Muscle layer of colon (tissue), 2 donors: ENCODE data around the gene KRTAP3-2.
"Not testable (repeated sequence)": the region's sequence is repeated elsewhere in the genome, so short reads cannot be mapped to it uniquely, and the experiment has no call there.

ENCODE experiments used
- H3K27ac ChIP-seq: one replicate; pipeline ENCODE4 v1.7.0; 2013; ENCODE audit warnings: low read depth, mild to moderate bottlenecking, low read length, moderate library complexity
- H3K27me3 ChIP-seq, 2 donors: one replicate each; pipeline ENCODE4 v1.7.0; 2013; ENCODE audit warnings: low read length in 2 of 2, mild to moderate bottlenecking in 2 of 2; ENCODE audit not compliant: insufficient read depth in 2 of 2, control insufficient read depth in 1 of 2
- H3K36me3 ChIP-seq: one replicate; pipeline ENCODE4 v1.7.0; 2013; ENCODE audit warnings: mild to moderate bottlenecking, low read length; ENCODE audit not compliant: insufficient read depth
- H3K4me1 ChIP-seq: one replicate; pipeline ENCODE4 v1.7.0; 2013; ENCODE audit warnings: mild to moderate bottlenecking, low read length; ENCODE audit not compliant: insufficient read depth
- H3K4me3 ChIP-seq, 2 donors: one replicate each; pipeline ENCODE4 v1.7.0; 2013; ENCODE audit warnings: low read length in 2 of 2, low read depth in 1 of 2, mild to moderate bottlenecking in 1 of 2, moderate library complexity in 1 of 2
- H3K9ac ChIP-seq: one replicate; pipeline ENCODE4 v1.7.0; 2013; ENCODE audit warnings: low read length
- H3K9me3 ChIP-seq: one replicate; pipeline ENCODE4 v1.7.0; 2013; ENCODE audit warnings: mild to moderate bottlenecking, low read length
- donor health status: abdominal sarcoma.
- donor health status: Adenocarcinoma of cecum.

Gene KRTAP3-2

DNA sequence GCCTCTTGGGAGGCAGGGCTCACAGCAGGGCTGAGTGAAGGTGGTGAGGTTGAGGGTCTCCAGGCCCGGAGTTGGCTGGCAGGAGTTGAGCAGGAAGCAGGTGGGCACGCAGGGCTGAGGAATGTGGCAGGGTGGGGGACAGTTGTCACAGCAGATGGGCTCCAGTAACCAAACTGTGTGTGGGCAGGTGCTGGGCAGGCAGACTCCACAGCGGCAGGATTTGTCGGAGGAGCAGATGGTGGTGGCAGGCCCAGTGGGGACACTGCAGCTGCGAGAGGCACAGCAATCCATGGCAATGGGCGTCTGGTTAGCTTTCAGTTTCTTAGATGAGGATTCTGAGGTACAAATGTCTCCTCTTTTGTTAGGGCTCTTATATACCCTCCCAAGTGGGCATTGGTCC is at the start of gene KRTAP3-2:
TSS of gene KRTAP3-2 (minus strand) at position 344 of the 400 bp plus-strand sequence. CDS start at position 291, 53 bp downstream.
- not testable (repeated sequence) for H3K27me3 ChIP-seq, H3K9ac ChIP-seq, H3K36me3 ChIP-seq, H3K4me3 ChIP-seq, H3K9me3 ChIP-seq, H3K27ac ChIP-seq, H3K4me1 ChIP-seq

DNA sequence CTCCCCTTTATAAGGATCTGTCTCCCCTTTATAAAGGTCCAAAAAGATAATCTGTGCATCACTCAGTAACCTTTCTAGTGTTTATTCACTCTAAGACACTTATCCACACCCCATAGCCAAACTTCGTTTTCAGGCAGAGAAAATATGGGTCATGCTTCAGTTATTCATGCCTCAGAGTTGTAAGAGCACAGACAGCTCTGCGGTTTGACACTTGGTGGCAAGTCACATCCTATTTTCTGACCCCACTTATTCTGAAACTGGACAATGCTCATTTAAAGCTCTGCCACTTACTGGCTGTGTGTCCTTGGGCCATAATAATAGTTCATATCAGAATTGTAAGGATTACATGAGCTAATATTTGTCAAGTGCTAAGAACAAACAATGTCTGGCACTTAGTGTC is 49.4 kb upstream of the KRTAP3-2 start:
- no peak overlapping the region for H3K4me3 ChIP-seq
- no peaks in the 10 kb centered on the region for H3K4me1 ChIP-seq
- no peak overlapping the region for H3K27ac ChIP-seq
- H3K9ac ChIP-seq, result no peak overlapping the region
- H3K27me3 ChIP-seq, result no peaks in the 10 kb centered on the region
- H3K36me3 ChIP-seq, result no peaks in the 10 kb centered on the region
- H3K9me3 ChIP-seq, result no peaks in the 10 kb centered on the region

DNA sequence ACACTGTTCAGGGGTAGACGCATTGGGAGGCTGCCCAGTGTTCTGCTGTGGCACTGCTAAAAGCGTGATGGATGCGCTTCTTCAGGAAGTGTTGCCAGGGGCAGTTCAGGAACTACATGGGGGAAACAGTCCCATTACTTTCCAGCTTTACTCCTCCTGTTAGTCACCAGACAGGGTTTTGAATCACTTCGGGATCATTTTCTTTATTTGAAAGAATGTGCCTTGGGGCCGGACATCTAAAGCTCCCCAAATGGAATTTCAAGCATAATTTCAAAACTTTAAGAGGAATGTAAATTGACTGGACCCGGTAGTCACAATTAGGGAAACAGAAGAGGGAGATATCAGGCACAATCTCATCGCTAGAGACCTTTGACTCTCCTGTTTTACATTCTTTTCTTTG is 48.7 kb upstream of the KRTAP3-2 start:
- Histone ChIP-seq H3K4me3 (no peak overlapping the region), H3K4me1 (no peaks in the 10 kb centered on the region)

DNA sequence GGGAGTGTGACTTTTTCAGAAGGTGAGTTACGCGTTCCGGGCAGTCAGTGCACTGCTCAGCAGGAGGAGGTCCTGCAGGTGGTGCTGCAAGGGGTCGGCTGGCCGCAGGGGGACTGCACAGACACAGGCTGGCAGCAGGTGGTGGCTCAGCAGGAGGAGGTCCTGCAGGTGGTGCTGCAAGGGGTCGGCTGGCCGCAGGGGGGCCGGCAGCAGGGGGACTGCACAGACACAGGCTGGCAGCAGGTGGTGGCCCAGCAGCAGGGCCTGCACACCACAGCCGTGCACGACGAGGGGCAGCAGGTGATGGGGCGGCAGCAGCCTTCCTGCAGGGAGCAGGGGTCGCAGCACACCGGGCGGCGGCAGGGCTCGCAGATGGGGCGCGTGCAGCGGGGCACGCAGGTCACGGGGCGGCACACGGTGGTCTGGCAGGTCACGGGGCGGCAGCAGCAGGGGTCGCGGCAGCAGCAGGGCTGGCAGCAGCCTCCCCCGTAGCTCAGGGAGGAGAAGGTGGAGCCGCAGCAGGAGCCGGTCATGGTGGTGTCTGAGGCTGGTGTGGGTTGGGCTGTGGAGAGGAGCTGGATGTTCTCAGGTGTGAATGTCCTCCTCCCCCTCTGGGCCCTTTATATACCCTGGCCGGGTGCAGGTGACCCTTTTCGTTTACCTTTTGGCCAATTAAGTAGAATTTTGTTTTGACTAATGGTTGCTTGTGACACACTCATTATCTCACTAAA is 47.2 kb upstream of the KRTAP3-2 start, which contains the start of gene KRTAP2-1:
TSS of gene KRTAP2-1 (minus strand) at position 582 of the 731 bp plus-strand sequence. CDS start at position 533, 49 bp downstream.
- not testable (repeated sequence) for H3K27ac ChIP-seq, H3K4me3 ChIP-seq, H3K27me3 ChIP-seq, H3K36me3 ChIP-seq, H3K4me1 ChIP-seq, H3K9ac ChIP-seq, H3K9me3 ChIP-seq

More for the DNA sequence above, 48.7 kb upstream of the KRTAP3-2 start:
- H3K9ac ChIP-seq, result no peak overlapping the region
- H3K9me3 ChIP-seq, result no peaks in the 10 kb centered on the region
- no peaks in the 10 kb centered on the region for H3K36me3 ChIP-seq
- H3K27ac ChIP-seq, result no peak overlapping the region
- no peaks in the 10 kb centered on the region for H3K27me3 ChIP-seq

DNA sequence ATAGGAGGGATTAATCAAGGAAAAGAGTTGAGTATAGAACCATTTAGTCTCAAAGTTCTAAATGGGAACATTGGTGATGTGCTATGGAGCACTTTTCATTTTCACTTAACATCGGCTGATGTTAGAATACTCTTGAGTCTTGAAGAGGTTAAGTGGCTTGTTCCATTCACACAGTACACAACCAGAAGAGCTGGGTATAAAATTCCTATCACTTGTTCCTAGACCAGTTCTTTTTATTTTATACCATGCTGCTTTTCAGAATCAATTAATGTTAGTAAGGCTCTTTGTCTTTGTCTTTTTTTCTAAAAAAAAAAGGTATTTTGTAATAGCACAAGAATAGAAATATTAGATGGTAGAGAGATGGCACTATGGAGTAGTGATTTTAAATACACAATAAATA is 43.2 kb upstream of the KRTAP3-2 start:
- no peak overlapping the region for H3K9ac ChIP-seq
- no peaks in the 10 kb centered on the region for H3K4me1 ChIP-seq
- no peaks in the 10 kb centered on the region for H3K36me3 ChIP-seq
- H3K27ac ChIP-seq, result no peak overlapping the region
- no peaks in the 10 kb centered on the region for H3K9me3 ChIP-seq
- no peaks in the 10 kb centered on the region for H3K27me3 ChIP-seq
- H3K4me3 ChIP-seq, result no peak overlapping the region

DNA sequence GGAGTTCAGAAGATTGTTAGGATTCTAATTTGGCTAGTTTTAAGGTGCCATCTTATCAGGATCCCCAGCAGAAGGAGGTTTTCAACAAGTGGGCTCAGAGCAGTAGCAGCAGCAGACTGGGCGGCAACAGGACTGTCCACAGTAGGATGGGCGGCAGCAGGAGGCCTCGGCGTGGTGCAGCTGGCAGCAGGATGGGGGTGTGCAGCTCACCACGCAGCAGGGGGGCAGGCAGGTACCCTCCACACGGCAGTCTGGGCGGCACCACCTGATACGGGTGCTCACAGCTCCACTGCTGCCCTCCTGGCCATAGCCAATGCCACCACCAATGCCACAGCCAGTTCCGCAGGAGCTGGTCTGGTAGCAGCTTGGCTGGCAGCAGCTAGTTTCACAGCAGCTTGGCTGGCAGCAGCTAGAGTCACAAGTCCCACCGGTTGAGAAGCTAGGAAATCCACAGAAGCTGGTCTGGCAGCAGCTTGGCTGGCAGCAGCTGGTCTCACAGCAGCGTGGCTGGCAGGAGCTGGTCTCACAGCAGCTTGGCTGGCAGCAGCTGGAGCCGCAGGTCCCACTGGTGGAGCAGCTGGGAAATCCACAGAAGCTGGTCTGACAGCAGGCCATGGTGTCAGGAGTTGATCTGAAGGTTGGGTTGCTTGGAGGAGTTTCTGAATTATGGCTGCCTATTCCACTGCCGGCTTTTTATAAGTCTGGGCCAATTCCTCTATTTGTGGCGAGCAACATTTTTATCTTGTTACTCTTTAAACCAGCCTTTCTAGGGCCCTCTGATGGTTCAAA is 41.3 kb upstream of the KRTAP3-2 start, which contains the start of gene KRTAP1-1:
TSS of gene KRTAP1-1 (minus strand) at position 668 of the 789 bp plus-strand sequence. CDS start at position 615, 53 bp downstream.
- H3K4me1 ChIP-seq, H3K9ac ChIP-seq, H3K27me3 ChIP-seq, H3K36me3 ChIP-seq, H3K4me3 ChIP-seq, H3K27ac ChIP-seq, H3K9me3 ChIP-seq: not testable (repeated sequence)

DNA sequence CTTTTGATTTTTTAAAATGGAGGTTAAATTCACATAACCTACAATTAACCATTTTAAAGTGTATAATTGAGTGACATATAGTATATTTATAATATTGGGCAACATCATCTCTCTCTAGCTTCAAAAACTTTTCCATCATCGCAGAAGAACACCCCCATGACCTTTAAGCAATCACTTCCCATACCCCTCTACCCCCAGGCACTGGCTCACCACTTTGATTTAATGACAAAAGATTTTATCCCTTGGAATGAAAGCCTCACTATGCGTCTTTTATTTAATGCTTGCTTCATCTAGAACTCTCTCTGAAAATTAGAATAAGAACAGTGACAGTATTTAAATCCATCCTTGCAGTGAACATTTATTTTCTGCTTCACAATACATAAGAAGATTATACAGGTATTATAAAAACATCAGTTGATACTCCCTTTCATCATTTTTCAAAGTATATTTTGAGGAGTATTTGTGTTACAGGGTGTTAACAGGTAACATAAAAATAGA is 38.2 kb upstream of the KRTAP3-2 start:
- Histone ChIP-seq H3K9ac (no peak overlapping the region), H3K9me3 (no peaks in the 10 kb centered on the region), H3K4me3 (no peak overlapping the region), H3K27ac (no peak overlapping the region), H3K27me3 (no peaks in the 10 kb centered on the region), H3K4me1 (no peaks in the 10 kb centered on the region), H3K36me3 (no peaks in the 10 kb centered on the region)

DNA sequence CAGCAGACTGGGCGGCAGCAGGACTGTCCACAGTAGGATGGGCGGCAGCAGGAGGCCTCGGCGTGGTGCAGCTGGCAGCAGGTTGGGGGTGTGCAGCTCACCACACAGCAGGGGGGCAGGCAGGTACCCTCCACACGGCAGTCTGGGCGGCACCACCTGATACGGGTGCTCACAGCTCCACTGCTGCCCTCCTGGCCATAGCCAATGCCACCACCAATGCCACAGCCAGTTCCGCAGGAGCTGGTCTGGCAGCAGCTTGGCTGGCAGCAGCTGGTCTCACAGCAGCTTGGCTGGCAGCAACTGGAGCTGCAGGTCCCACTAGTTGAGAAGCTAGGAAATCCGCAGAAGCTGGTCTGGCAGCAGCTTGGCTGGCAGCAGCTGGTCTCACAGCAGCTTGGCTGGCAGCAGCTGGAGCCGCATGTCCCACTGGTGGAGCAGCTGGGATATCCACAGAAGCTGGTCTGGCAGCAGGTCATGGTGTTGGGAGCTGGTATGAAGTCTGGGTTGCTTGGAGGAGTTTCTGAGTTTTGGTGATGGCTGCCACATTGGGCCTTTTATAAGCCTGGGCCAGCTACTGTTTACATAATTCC is 34.7 kb upstream of the KRTAP3-2 start, which contains the start of gene KRTAP1-3:
TSS of gene KRTAP1-3 (minus strand) at position 529 of the 590 bp plus-strand sequence. CDS start at position 476, 53 bp downstream.
- not testable (repeated sequence) for H3K9ac ChIP-seq

DNA sequence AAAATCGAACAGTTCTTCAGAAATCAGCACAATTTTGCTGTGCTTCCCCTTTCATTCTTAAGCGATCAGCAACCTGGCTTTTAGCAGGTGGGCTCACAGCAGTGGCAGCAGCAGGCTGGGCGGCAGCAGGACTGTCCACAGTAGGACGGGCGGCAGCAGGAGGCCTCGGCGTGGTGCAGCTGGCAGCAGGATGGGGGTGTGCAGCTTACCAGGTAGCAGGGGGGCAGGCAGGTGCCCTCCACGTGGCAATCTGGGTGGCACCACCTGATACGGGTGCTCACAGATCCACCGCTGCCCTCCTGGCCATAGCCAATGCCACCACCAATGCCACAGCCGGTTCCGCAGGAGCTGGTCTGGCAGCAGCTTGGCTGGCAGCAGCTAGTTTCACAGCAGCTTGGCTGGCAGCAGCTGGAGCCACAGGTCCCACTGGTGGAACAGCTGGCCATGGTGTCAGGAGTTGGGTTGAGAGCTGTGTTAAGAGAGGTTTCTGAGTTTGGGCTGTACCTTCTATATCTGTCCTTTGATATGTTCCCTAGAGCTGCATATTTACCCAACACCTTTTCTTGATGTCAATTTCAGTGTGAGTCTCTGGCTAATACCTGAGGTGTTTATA is 30.0 kb upstream of the KRTAP3-2 start, which contains the start of gene KRTAP1-4:
TSS of gene KRTAP1-4 (minus strand) at position 563 of the 613 bp plus-strand sequence. CDS start at position 446, 117 bp downstream.
- peaks cover 0 to 4% of the 10 kb centered on the region in 2 donors for H3K27me3 ChIP-seq
- H3K27ac ChIP-seq, result no peak within 1 kb of the TSS
- no peaks in the 10 kb centered on the region for H3K36me3 ChIP-seq
- no peak within 1 kb of the TSS for H3K4me3 ChIP-seq
- H3K9ac ChIP-seq, result no peak within 1 kb of the TSS
- no peaks in the 10 kb centered on the region for H3K4me1 ChIP-seq
- H3K9me3 ChIP-seq, result no peaks in the 10 kb centered on the region

More for the DNA sequence above, 34.7 kb upstream of the KRTAP3-2 start, which contains the start of gene KRTAP1-3:
- H3K9me3 ChIP-seq, H3K36me3 ChIP-seq, H3K4me3 ChIP-seq, H3K4me1 ChIP-seq, H3K27me3 ChIP-seq, H3K27ac ChIP-seq: not testable (repeated sequence)

DNA sequence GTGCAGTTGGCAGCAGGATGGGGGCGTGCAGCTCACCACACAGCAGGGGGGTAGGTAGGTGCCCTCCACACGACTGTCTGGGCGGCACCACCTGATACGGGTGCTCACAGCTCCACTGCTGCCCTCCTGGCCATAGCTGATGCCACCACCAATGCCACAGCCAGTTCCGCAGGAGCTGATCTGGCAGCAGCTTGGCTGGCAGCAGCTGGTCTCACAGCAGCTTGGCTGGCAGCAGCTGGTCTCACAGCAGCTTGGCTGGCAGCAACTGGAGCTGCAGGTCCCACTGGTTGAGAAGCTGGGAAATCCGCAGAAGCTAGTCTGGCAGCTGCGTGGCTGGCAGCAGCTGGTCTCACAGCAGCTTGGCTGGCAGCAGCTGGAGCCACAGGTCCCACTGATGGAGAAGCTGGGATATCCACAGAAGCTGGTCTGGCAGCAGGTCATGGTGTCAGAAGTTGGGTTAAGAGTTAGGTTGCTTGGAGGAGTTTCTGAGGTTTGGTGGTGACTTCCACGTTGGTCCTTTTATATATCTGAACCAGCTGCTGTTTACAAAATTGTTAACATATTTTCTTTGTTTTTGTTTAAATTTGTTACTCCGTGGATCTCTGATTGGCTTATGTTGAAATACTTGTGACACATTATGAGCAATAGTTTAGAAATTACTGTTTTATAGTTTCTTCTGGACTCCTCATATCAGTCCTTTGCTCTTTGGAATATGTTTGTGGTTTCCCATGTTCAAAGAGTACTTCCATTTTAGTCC is 27.2 kb upstream of the KRTAP3-2 start, which contains the start of gene KRTAP1-5:
TSS of gene KRTAP1-5 (minus strand) at position 494 of the 757 bp plus-strand sequence. CDS start at position 441, 53 bp downstream.
- H3K4me3 ChIP-seq, result no peak within 1 kb of the TSS
- no peaks in the 10 kb centered on the region for H3K36me3 ChIP-seq
- no peaks in the 10 kb centered on the region for H3K9me3 ChIP-seq
- H3K27ac ChIP-seq, result no peak within 1 kb of the TSS
- no peak within 1 kb of the TSS for H3K9ac ChIP-seq
- H3K4me1 ChIP-seq, result no peaks in the 10 kb centered on the region
- peaks cover 0 to 4% of the 10 kb centered on the region in 2 donors for H3K27me3 ChIP-seq
